DND-41 (cell line): ENCODE measurements around the gene MOB3C.

Experiments used
- EZH2 ChIP-seq: IDR thresholded peaks from 3 replicates; pipeline ENCODE4 v1.6.1; 2012; ENCODE audit warnings: borderline replicate concordance, low read depth, mild to moderate bottlenecking, moderate library complexity, low read length, inconsistent platforms; ENCODE audit not compliant: severe bottlenecking
- TF ChIP-seq, protein P1 (sequence below): IDR thresholded peaks from 2 replicates; pipeline ENCODE4 v1.5.1; 2012; ENCODE audit warnings: borderline replicate concordance, low read length, moderate library complexity, mild to moderate bottlenecking; ENCODE audit not compliant: poor library complexity, severe bottlenecking; ENCODE audit errors: extremely low read depth

DNA sequence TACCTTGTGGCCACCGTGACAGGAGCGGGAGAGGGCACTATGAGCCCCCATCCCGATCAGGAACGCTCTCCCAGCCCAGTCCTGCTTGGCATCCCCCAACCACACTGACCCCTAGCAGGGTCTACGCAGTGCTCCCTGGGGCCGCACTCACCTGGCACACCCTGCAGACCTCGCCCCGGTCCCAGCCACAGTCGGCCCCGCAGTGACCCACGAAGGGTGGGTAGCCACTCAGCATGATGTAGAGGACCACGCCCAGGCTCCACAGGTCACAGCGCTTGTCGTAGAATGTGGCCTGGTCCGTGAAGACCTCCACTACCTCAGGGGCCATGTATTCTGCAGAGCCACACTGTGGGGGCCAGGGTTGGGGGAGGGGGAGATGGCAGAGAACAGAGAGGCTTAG, 54.1 kb downstream of the MOB3C start:
- TF ChIP-seq, protein P1, sequence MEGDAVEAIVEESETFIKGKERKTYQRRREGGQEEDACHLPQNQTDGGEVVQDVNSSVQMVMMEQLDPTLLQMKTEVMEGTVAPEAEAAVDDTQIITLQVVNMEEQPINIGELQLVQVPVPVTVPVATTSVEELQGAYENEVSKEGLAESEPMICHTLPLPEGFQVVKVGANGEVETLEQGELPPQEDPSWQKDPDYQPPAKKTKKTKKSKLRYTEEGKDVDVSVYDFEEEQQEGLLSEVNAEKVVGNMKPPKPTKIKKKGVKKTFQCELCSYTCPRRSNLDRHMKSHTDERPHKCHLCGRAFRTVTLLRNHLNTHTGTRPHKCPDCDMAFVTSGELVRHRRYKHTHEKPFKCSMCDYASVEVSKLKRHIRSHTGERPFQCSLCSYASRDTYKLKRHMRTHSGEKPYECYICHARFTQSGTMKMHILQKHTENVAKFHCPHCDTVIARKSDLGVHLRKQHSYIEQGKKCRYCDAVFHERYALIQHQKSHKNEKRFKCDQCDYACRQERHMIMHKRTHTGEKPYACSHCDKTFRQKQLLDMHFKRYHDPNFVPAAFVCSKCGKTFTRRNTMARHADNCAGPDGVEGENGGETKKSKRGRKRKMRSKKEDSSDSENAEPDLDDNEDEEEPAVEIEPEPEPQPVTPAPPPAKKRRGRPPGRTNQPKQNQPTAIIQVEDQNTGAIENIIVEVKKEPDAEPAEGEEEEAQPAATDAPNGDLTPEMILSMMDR: no peak
- no peak for TF ChIP-seq EZH2
